RWPE1 (cell line): ENCODE measurements around the gene ALOX5.
"Not testable (repeated sequence)": the region's sequence is repeated elsewhere in the genome, so short reads cannot be mapped to it uniquely, and the experiment has no call there.

Experiments used
- CTCF ChIA-PET: fragments of 350-600 bp; sonication (Branson Sonifier 250); formaldehyde crosslinking; extraction: SDS; loops from one replicate; lab custom pipeline; 2021; lab: Yijun Ruan, JAX
- POLR2A ChIA-PET: fragments of 400-600 bp; formaldehyde crosslinking; extraction: SDS; loops from one replicate; lab custom pipeline; 2020; ENCODE audit warnings: antibody characterized with exemption; ENCODE audit not compliant: low non-redundant PET; lab: Yijun Ruan, JAX
- DNase-seq: peaks from one replicate; pipeline ENCODE4 v3.0.0; 2012; ENCODE audit warnings: low spot score
- H3K27ac ChIP-seq: fragments of 450-650 bp; 2 replicates; pipeline ENCODE4 v1.5.1; 2017
- CTCF ChIP-seq: fragments of 450-650 bp; conservative IDR thresholded peaks from 2 replicates; pipeline ENCODE4 v1.5.1; 2017; ENCODE audit warnings: low read depth, mild to moderate bottlenecking

The ALOX5 gene

GRCh38 chr10:45408421-45409319, 34.7 kb downstream of the ALOX5 start:
- POLR2A ChIA-PET: no interaction called here
- CTCF ChIA-PET: no interaction called here
- H3K27ac ChIP-seq: no peak overlapping the region
- DNase-seq: no peak
- TF ChIP-seq CTCF: no peak

- CTCF ChIA-PET: interaction anchor here (0.7 kb wide), 1 partner anchor 722 kb away, joined by 3 read pairs; no protein-coding TSS in a partner anchor
- H3K27ac ChIP-seq, POLR2A ChIA-PET, DNase-seq: not testable (repeated sequence)
These were observed 35.3 kb downstream of the ALOX5 start for GRCh38 chr10:45409347-45409746.

GRCh38 chr10:45409782-45410181, 35.8 kb downstream of the ALOX5 start:
- DNase-seq: no peak
- no peak for TF ChIP-seq CTCF
- no peak overlapping the region for H3K27ac ChIP-seq
- CTCF ChIA-PET: interaction anchor here (0.7 kb wide), 1 partner anchor 722 kb away, joined by 3 read pairs; no protein-coding TSS in a partner anchor
- POLR2A ChIA-PET: no interaction called here

- no peak for TF ChIP-seq CTCF
- ChIA-PET CTCF (no interaction called here), POLR2A (no interaction called here)
- no peak overlapping the region for H3K27ac ChIP-seq
- no peak for DNase-seq
These were observed 36.4 kb downstream of the ALOX5 start for GRCh38 chr10:45410489-45410806.

- ChIA-PET POLR2A (no interaction called here), CTCF (no interaction called here)
- no peak for DNase-seq
These were observed 37.0 kb downstream of the ALOX5 start for GRCh38 chr10:45410807-45411606.

GRCh38 chr10:45411607-45411940, 37.6 kb downstream of the ALOX5 start:
- CTCF ChIA-PET: no interaction called here
- H3K27ac ChIP-seq: no peak overlapping the region
- no peak for DNase-seq
- no peak for TF ChIP-seq CTCF
- POLR2A ChIA-PET: no interaction called here

More at GRCh38 chr10:45410807-45411606, 37.0 kb downstream of the ALOX5 start:
- no peak overlapping the region for H3K27ac ChIP-seq
- no peak for TF ChIP-seq CTCF

GRCh38 chr10:45415062-45415461, 41.0 kb downstream of the ALOX5 start:
- POLR2A ChIA-PET, DNase-seq, CTCF ChIA-PET, H3K27ac ChIP-seq: not testable (repeated sequence)
